ENCODE results near the gene XAB2.

- TF ChIP-seq EZH2 (IDR thresholded peaks at IDR 0.05; ENCODE audit: low read length, unreplicated experiment) (no peak), CTCF (conservative IDR thresholded peaks at IDR 0.05; ENCODE audit: low read depth, low read length) (no peak), EZH2phosphoT487 (IDR thresholded peaks at IDR 0.05; ENCODE audit: borderline replicate concordance, low read length) (no peak)
These were observed 13.1 kb upstream of the XAB2 start for GRCh38 chr19:7642295-7643030.

Measured in PC-3 (cell line).